HepG2 (cell line): ENCODE results near the gene TRIM3. TPM values are rescaled to one million over a fixed set of nuclear protein-coding genes. Genes with fewer than 3 reads are reported as not detected.
A peak's percentile ranks its signal among the peaks of the same experiment; 100 is the strongest.

Experiments
- ATM ChIP-seq: fragments of 450-650 bp; IDR thresholded peaks from 2 replicates; pipeline ENCODE4 v1.7.1; 2017; ENCODE audit warnings: mild to moderate bottlenecking, borderline replicate concordance
- CHCHD3 ChIP-seq: sonication (generic); formaldehyde crosslinking; IDR thresholded peaks from 2 replicates; pipeline ENCODE4 v1.8.0; 2022; ENCODE audit warnings: mild to moderate bottlenecking, missing genetic modification reagents, moderate library complexity
- DNMT1 ChIP-seq: sonication (generic); formaldehyde crosslinking; IDR thresholded peaks from 2 replicates; pipeline ENCODE4 v1.5.1; 2020; ENCODE audit warnings: mild to moderate bottlenecking, missing genetic modification reagents
- FOXA1 ChIP-seq, 2 experiments: fragments of 450-650 bp in 1 of 2; sonication (generic) in 1 of 2; formaldehyde crosslinking in 1 of 2; IDR thresholded peaks; 2 replicates each; pipeline versions ENCODE4 v1.4.0 to v1.6.1; 2016 to 2020; ENCODE audit warnings: missing genetic modification reagents in 1 of 2
- NCOA5 ChIP-seq: sonication (generic); formaldehyde crosslinking; IDR thresholded peaks from 2 replicates; pipeline ENCODE4 v1.4.0; 2020; ENCODE audit warnings: missing genetic modification reagents
- NFE2 ChIP-seq: sonication (generic); formaldehyde crosslinking; IDR thresholded peaks from 2 replicates; pipeline ENCODE4 v1.4.0; 2020; ENCODE audit warnings: missing genetic modification reagents
- POLR2G ChIP-seq: fragments of 200-400 bp; formaldehyde crosslinking; IDR thresholded peaks from 2 replicates; pipeline ENCODE4 v1.6.1; 2018; ENCODE audit warnings: mild to moderate bottlenecking, low read depth, low read length, moderate library complexity
- RERE ChIP-seq: IDR thresholded peaks from 2 replicates; pipeline ENCODE4 v1.6.1; 2016; ENCODE audit warnings: low read depth, missing genetic modification reagents, missing compliant biosample characterization
- SRSF9 ChIP-seq: fragments of 200-400 bp; formaldehyde crosslinking; IDR thresholded peaks from 2 replicates; pipeline ENCODE4 v1.6.1; 2018; ENCODE audit warnings: borderline replicate concordance, mild to moderate bottlenecking, low read depth, low read length; ENCODE audit not compliant: insufficient read depth, poor library complexity, severe bottlenecking
- TCF7 ChIP-seq: sonication (generic); IDR thresholded peaks from 2 replicates; pipeline ENCODE4 v1.6.1; 2016; ENCODE audit warnings: antibody characterized with exemption, low read depth
- TOPORS ChIP-seq: sonication (generic); formaldehyde crosslinking; IDR thresholded peaks from 2 replicates; pipeline ENCODE4 v1.8.0; 2023; ENCODE audit warnings: mild to moderate bottlenecking, missing genetic modification reagents
- ZFP41 ChIP-seq: sonication (generic); formaldehyde crosslinking; IDR thresholded peaks from 2 replicates; pipeline ENCODE4 v1.4.0; 2020; ENCODE audit warnings: mild to moderate bottlenecking, missing genetic modification reagents, borderline replicate concordance
- ZFYVE20 ChIP-seq: sonication (generic); formaldehyde crosslinking; IDR thresholded peaks from 2 replicates; pipeline ENCODE4 v1.8.0; 2023; ENCODE audit warnings: low read depth, mild to moderate bottlenecking, moderate library complexity, missing genetic modification reagents, borderline replicate concordance
- ZNF543 ChIP-seq: sonication (generic); formaldehyde crosslinking; IDR thresholded peaks from 2 replicates; pipeline ENCODE4 v1.4.0; 2020; ENCODE audit warnings: mild to moderate bottlenecking, missing genetic modification reagents
- ZNF781 ChIP-seq: sonication (generic); formaldehyde crosslinking; IDR thresholded peaks from 2 replicates; pipeline ENCODE4 v1.5.1; 2020; ENCODE audit warnings: borderline replicate concordance, mild to moderate bottlenecking, missing genetic modification reagents; ENCODE audit errors: not compliant biosample characterization
- ZNF883 ChIP-seq: sonication (generic); formaldehyde crosslinking; IDR thresholded peaks from 2 replicates; pipeline ENCODE4 v1.5.1; 2020; ENCODE audit warnings: mild to moderate bottlenecking, missing genetic modification reagents; ENCODE audit errors: not compliant biosample characterization
- polyA plus RNA-seq, 8 experiments: library from polyadenylated mRNA; depleted of rRNA in 3 of 8; stranded (reverse) in 7 of 8; unstranded in 1 of 8; fragments of >200 nt; fragmentation: Illumina TruSeq in 4 of 8; extraction: Trizol in 4 of 8; gene quantifications; 2 replicates each; pipeline versions ENCODE4 v1.2.1 to v1.2.3, GENCODE V29; 2011 to 2016; ENCODE audit warnings: low read depth in 4 of 8, missing spikeins in 1 of 8, mixed read lengths in 1 of 8; ENCODE audit not compliant: insufficient read depth in 1 of 8
- total RNA-seq, 5 experiments: library from RNA; depleted of rRNA; stranded (reverse); fragments of >200 nt; fragmentation: Illumina TruSeq; extraction: Trizol; gene quantifications; 2 replicates each; pipeline ENCODE4 v1.2.3, GENCODE V29; 2016; ENCODE audit warnings: low read depth in 1 of 5
- TF ChIP-seq, protein P1 (sequence below): sonication (generic); formaldehyde crosslinking; IDR thresholded peaks from 2 replicates; pipeline ENCODE4 v1.5.1; 2020; ENCODE audit warnings: mild to moderate bottlenecking, missing genetic modification reagents, borderline replicate concordance

Gene TRIM3
- total and polyA plus RNA-seq, 2 of the 13 experiments (the other 11 are each of a cell fraction or from before 2014, with no cell fraction given), result 3.6 to 6.3 TPM

GRCh38 chr11:6481012-6481923, 7.5 kb upstream of the TRIM3 start, which contains the start of the genes ARFIP2 and TIMM10B (continued):
- no peak for TF ChIP-seq FOXA1 (IDR thresholded peaks at IDR 0.05)
- TF ChIP-seq FOXA1 (CRISPR knock-in tag; IDR thresholded peaks at IDR 0.05), result no peak
- TF ChIP-seq ZFP41, result no peak
- no peak for TF ChIP-seq SRSF9
- no peak for TF ChIP-seq ATM
- TF ChIP-seq CHCHD3 (CRISPR knock-in tag), result 0 out of 2 replicates have a peak, but pooled peaks have one; percentile 15
- no peak for TF ChIP-seq RERE
- no peak for TF ChIP-seq ZNF543 (CRISPR knock-in tag)
- TF ChIP-seq, protein P1, sequence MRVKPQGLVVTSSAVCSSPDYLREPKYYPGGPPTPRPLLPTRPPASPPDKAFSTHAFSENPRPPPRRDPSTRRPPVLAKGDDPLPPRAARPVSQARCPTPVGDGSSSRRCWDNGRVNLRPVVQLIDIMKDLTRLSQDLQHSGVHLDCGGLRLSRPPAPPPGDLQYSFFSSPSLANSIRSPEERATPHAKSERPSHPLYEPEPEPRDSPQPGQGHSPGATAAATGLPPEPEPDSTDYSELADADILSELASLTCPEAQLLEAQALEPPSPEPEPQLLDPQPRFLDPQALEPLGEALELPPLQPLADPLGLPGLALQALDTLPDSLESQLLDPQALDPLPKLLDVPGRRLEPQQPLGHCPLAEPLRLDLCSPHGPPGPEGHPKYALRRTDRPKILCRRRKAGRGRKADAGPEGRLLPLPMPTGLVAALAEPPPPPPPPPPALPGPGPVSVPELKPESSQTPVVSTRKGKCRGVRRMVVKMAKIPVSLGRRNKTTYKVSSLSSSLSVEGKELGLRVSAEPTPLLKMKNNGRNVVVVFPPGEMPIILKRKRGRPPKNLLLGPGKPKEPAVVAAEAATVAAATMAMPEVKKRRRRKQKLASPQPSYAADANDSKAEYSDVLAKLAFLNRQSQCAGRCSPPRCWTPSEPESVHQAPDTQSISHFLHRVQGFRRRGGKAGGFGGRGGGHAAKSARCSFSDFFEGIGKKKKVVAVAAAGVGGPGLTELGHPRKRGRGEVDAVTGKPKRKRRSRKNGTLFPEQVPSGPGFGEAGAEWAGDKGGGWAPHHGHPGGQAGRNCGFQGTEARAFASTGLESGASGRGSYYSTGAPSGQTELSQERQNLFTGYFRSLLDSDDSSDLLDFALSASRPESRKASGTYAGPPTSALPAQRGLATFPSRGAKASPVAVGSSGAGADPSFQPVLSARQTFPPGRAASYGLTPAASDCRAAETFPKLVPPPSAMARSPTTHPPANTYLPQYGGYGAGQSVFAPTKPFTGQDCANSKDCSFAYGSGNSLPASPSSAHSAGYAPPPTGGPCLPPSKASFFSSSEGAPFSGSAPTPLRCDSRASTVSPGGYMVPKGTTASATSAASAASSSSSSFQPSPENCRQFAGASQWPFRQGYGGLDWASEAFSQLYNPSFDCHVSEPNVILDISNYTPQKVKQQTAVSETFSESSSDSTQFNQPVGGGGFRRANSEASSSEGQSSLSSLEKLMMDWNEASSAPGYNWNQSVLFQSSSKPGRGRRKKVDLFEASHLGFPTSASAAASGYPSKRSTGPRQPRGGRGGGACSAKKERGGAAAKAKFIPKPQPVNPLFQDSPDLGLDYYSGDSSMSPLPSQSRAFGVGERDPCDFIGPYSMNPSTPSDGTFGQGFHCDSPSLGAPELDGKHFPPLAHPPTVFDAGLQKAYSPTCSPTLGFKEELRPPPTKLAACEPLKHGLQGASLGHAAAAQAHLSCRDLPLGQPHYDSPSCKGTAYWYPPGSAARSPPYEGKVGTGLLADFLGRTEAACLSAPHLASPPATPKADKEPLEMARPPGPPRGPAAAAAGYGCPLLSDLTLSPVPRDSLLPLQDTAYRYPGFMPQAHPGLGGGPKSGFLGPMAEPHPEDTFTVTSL (CRISPR knock-in tag), result no peak
- peak; percentile 77 for TF ChIP-seq ZNF781 (CRISPR knock-in tag)
- TF ChIP-seq TCF7, result no peak
- peak; percentile 96 for TF ChIP-seq POLR2G
- no peak for TF ChIP-seq NCOA5 (CRISPR knock-in tag)
- TF ChIP-seq ZNF883, result peak; percentile 56
- TF ChIP-seq NFE2 (CRISPR knock-in tag), result no peak
- TF ChIP-seq ZFYVE20, result no peak
- no peak for TF ChIP-seq TOPORS (CRISPR knock-in tag)
- 0 out of 2 replicates have a peak, but pooled peaks have one; percentile 33 for TF ChIP-seq DNMT1 (CRISPR knock-in tag)
